GM21786 (cell line): Measurements from ENCODE around the gene PDHB.
"Not testable (repeated sequence)": the region's sequence is repeated elsewhere in the genome, so short reads cannot be mapped to it uniquely, and the experiment has no call there.

ENCODE experiments used
- ATAC-seq: cut with Tn5 transposase; IDR thresholded peaks from one replicate; pipeline ENCODE4 v1.9.1; 2021; ENCODE audit not compliant: unreplicated experiment

The PDHB gene

GRCh38 chr3:58440996-58441355, 7.3 kb upstream of the PDHB start:
- ATAC-seq: not testable (repeated sequence)

GRCh38 chr3:58437276-58437675, 3.6 kb upstream of the PDHB start:
- not testable (repeated sequence) for ATAC-seq

- no peak for ATAC-seq
Measured at GRCh38 chr3:58434990-58435389, 1.4 kb upstream of the PDHB start.

- no peak for ATAC-seq
Measured at GRCh38 chr3:58434511-58434910, 879 bp upstream of the PDHB start.

GRCh38 chr3:58434168-58434504, 504 bp upstream of the PDHB start:
- no peak for ATAC-seq

- no peak for ATAC-seq
Measured at GRCh38 chr3:58432905-58433304, 727 bp downstream of the PDHB start.

- peak; percentile 59 for ATAC-seq
Measured at GRCh38 chr3:58429657-58430056, 4.0 kb downstream of the PDHB start.

GRCh38 chr3:58427661-58428361, 5.8 kb downstream of the PDHB start:
- ATAC-seq: no peak

GRCh38 chr3:58425782-58426181, 7.8 kb downstream of the PDHB start:
- no peak for ATAC-seq

- no peak for ATAC-seq
Measured at GRCh38 chr3:58424613-58425012, 9.0 kb downstream of the PDHB start.

- ATAC-seq: no peak
Measured at GRCh38 chr3:58422756-58423325, 10.8 kb downstream of the PDHB start.

- no peak for ATAC-seq
Measured at GRCh38 chr3:58421004-58421403, 12.6 kb downstream of the PDHB start.

GRCh38 chr3:58419780-58420507, 13.7 kb downstream of the PDHB start:
- peak; percentile 67 for ATAC-seq

GRCh38 chr3:58418227-58418626, 15.4 kb downstream of the PDHB start:
- ATAC-seq: no peak

GRCh38 chr3:58417075-58417474, 16.6 kb downstream of the PDHB start:
- ATAC-seq: no peak

GRCh38 chr3:58416191-58416590, 17.4 kb downstream of the PDHB start:
- no peak for ATAC-seq

GRCh38 chr3:58414538-58415197, 19.0 kb downstream of the PDHB start:
- ATAC-seq: no peak

- no peak for ATAC-seq
Measured at GRCh38 chr3:58411851-58412830, 21.5 kb downstream of the PDHB start.

- ATAC-seq: no peak
Measured at GRCh38 chr3:58411036-58411435, 22.6 kb downstream of the PDHB start.

GRCh38 chr3:58409663-58410062, 24.0 kb downstream of the PDHB start:
- ATAC-seq: no peak

GRCh38 chr3:58408906-58409305, 24.7 kb downstream of the PDHB start:
- no peak for ATAC-seq
